HG03469 (cell line): ENCODE results near the gene SIMC1.

Experiments used
- ATAC-seq: cut with Tn5 transposase; IDR thresholded peaks from one replicate; pipeline ENCODE4 v1.9.1; 2021; ENCODE audit warnings: mild to moderate bottlenecking, moderate library complexity, moderate number of reproducible peaks; ENCODE audit not compliant: unreplicated experiment

Gene SIMC1

DNA sequence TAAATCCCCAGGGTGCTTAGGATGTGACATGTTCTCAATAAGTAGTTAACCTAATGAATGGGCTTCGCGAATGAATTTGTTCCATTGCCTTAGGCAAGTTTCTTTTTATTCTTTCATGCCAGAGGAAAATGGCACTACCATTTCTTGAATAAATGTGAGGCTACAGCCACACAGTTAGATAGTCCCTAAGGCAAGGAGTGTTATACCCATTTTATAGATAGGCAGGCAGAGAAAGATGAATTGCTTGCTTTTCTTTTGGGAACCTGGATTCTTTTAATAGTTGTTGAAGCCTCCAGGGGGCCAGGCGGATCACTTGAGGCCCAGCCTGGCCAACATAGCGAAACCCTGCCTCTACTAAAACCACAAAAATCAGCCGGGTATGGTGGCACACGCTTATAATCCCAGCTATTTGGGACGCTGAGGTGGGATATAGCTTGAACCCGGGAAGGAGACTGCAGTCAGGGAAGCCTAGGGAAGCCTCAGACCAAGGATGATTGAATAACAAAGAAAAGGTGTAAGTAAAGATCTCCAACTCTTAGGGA is 149.2 kb downstream of the SIMC1 start:
- no peak for ATAC-seq

- ATAC-seq, result no peak
These were observed 149.8 kb downstream of the SIMC1 start for GRCh38 chr5:176388003-176388443.

GRCh38 chr5:176388444-176389134 is 150.4 kb downstream of the SIMC1 start, which contains the start of the genes HIGD2A and NOP16:
Gene HIGD2A (plus strand): TSS chr5:176388751. CDS start chr5:176388820, 69 bp downstream.
Gene NOP16 (minus strand): TSS chr5:176388598. CDS start chr5:176388539, 59 bp downstream.
- ATAC-seq, result peak; percentile 72

DNA sequence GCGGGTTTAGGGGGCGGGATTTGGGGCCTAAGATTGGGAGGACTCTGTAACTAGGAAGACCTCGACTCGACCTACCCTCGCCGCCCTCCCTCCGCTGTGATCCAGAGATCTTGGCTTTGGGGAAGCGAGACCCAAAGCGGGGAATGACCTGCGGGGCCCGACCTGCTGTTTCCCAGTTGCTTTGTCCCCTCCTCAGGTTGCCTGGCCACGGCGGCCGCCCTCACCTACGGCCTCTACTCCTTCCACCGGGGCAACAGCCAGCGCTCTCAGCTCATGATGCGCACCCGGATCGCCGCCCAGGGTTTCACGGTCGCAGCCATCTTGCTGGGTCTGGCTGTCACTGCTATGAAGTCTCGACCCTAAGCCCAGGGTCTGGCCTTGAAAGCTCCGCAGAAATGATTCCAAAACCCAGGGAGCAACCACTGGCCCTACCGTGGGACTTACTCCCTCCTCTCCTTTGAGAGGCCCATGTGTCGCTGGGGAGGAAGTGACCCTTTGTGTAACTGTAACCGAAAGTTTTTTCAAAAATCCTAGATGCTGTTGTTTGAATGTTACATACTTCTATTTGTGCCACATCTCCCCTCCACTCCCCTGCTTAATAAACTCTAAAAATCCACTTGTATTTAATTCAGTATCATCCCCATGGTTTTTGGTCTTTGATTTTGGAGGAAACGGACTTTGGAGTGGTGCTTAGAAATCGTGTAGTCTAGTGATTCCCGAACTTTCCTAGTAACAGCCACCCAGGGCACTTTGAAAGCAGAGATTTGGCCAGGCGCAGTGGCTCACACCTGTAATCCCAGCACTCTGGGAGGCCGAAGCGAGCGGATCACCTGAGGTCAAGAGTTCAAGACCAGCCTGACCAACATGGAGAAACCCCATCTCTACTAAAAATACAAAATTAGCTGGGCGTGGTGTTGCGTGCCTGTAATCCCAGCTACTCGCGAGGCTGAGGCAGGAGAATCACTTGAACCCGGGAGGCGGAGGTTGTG is 151.2 kb downstream of the SIMC1 start:
- ATAC-seq, result peak; percentile 10

- no peak for ATAC-seq
These were observed 153.3 kb downstream of the SIMC1 start for GRCh38 chr5:176391479-176391878.

- ATAC-seq, result no peak
These were observed 153.8 kb downstream of the SIMC1 start for GRCh38 chr5:176391999-176392398.

DNA sequence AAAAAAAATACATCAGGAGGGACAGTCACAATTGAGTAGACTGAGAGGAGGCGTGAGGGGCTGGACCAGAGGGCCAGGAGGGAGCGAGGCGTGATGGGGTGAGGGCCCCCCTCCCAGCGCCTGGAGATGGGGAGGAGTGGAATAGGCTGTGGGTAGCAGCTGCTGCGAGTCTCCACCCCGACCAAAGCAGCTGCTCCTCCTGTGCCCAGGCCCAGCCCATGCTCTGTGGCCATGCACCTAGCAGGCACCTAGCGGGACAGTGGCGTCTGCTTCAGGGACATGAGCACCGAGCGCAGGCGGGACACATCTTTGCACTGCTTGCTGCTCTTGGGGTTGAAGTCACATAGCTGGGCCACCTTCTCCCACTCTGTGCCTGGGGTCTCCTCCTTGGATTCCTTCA is 154.3 kb downstream of the SIMC1 start:
- ATAC-seq, result no peak

GRCh38 chr5:176394096-176394495 is 155.9 kb downstream of the SIMC1 start:
- no peak for ATAC-seq

DNA sequence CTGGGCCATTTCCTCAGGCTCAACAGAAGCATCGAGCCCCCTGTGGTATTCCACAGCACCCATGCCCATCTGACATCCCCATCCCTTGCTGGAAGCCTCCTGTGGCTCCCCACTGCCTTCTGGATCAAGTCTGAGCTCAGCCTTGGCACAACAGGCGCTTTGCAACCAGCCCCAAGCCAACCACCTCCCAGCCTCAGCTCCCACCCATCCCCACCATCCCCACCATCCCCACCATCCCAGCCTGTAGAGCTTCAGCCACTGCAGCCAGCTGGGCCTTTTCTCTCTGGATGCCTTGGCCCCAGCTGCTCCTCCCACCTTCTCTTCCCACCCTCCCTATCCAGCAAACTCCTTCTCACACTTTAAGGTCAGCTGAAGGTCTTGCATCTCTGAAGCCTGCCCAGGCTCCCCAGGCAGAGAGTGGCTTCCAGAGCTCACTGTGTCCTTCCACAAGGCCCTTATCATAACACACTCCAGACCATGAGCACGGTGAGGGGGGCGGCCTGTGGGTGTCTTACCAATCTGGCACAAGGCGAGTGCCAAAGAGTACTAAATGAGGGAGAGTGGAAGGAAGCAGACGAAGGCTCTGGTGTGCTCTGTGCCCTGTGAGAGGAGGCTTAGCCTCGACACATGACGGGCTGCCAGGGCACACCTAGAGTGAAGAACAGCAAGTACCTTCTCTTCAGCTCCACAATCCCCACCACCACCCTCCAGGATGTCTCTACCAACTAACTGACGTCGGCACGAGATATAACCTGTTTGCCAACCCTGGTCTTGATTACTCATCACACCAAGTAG is 156.9 kb downstream of the SIMC1 start:
- no peak for ATAC-seq
